ENCODE results near the gene NKTR. TPM values are rescaled to one million over a fixed set of nuclear protein-coding genes. Genes with fewer than 3 reads are reported as not detected.

Gene NKTR
- total and polyA plus RNA-seq, 9 of the 15 experiments (the other 6 are each of a cell fraction or from before 2014, with no cell fraction given): 19.7 to 123 (median 92.6) TPM

- TF ChIP-seq ZNF639 (CRISPR knock-in tag; conservative IDR thresholded peaks at IDR 0.05 in 1 of 2, IDR thresholded peaks at IDR 0.05 in 1 of 2): peak in 1 of 2 experiments; percentile 78; a peak in 2 of 4 replicates
- peak in 1 of 2 experiments; percentile 15 for TF ChIP-seq E2F6 (IDR thresholded peaks at IDR 0.05; ENCODE audit: borderline replicate concordance in 1 of 2, extremely low read depth in 1 of 2, insufficient read depth in 1 of 2, insufficient read length in 1 of 2, low read depth in 1 of 2, low read length in 1 of 2, poor library complexity in 1 of 2, severe bottlenecking in 1 of 2)
- TF ChIP-seq ZFX (CRISPR knock-in tag; IDR thresholded peaks at IDR 0.05): peak; percentile 43; the same call in 1 of the 2 replicates
- TF ChIP-seq TEAD1 (CRISPR knock-in tag; IDR thresholded peaks at IDR 0.05): 0 out of 4 replicates have a peak, but pooled peaks of 1 of the 2 experiments have one; percentile 25
- TF ChIP-seq HLTF (IDR thresholded peaks at IDR 0.05): peak; percentile 29; the same call in 1 of the 2 replicates
- peak; percentile 46 for TF ChIP-seq ELF1 (tag; IDR thresholded peaks at IDR 0.05)
- 0 out of 2 replicates have a peak, but pooled peaks have one; percentile 69 for TF ChIP-seq ETS1 (conservative IDR thresholded peaks at IDR 0.05; ENCODE audit: control insufficient read depth, low read depth, low read length)
- TF ChIP-seq EGR1 (conservative IDR thresholded peaks at IDR 0.05): peak; percentile 53
- peak; percentile 57 for TF ChIP-seq TFE3 (CRISPR knock-in tag; IDR thresholded peaks at IDR 0.05)
- TF ChIP-seq TCF15 (CRISPR knock-in tag; IDR thresholded peaks at IDR 0.05): no peak
- TF ChIP-seq SIN3A (IDR thresholded peaks at IDR 0.05; ENCODE audit: borderline replicate concordance in 2 of 2, control insufficient read depth in 1 of 2, low read depth in 2 of 2, low read length in 2 of 2): peak; percentile 56 to 71; a peak in 1 of 4 replicates
- TF ChIP-seq SMARCA4 (IDR thresholded peaks at IDR 0.05): 0 out of 2 replicates have a peak, but pooled peaks have one; percentile 22
- TF ChIP-seq MAX (CRISPR knock-in tag; IDR thresholded peaks at IDR 0.05): peak; percentile 64; the same call in 1 of the 2 replicates
- peak; percentile 58 for TF ChIP-seq RBBP5 (IDR thresholded peaks at IDR 0.05; ENCODE audit: borderline replicate concordance, insufficient read depth, low read length, poor library complexity, severe bottlenecking)
- peak; percentile 49 for TF ChIP-seq SAP30 (IDR thresholded peaks at IDR 0.05; ENCODE audit: borderline replicate concordance, insufficient read depth, low read depth, low read length, poor library complexity, severe bottlenecking)
- peak; percentile 73 for TF ChIP-seq TOE1 (IDR thresholded peaks at IDR 0.05; ENCODE audit: borderline replicate concordance)
- TF ChIP-seq TOE1 (CRISPR knock-in tag; IDR thresholded peaks at IDR 0.05; ENCODE audit: borderline replicate concordance, low read depth): no peak
- 0 out of 2 replicates have a peak, but pooled peaks have one; percentile 28 for TF ChIP-seq RHOXF2B (CRISPR knock-in tag; conservative IDR thresholded peaks at IDR 0.05)
Measured at GRCh38 chr3:42590989-42591756, 9.3 kb upstream of the NKTR start (continued).

Data from K562 (cell line).